HEK293T (cell line): ENCODE measurements around the gene TATDN3.
"Not testable (repeated sequence)": the region's sequence is repeated elsewhere in the genome, so short reads cannot be mapped to it uniquely, and the experiment has no call there.

Experiments
- L3MBTL2 ChIP-seq: fragments of 450-650 bp; conservative IDR thresholded peaks from 2 replicates; pipeline ENCODE4 v1.6.1; 2016; ENCODE audit warnings: mild to moderate bottlenecking
- PKNOX1 ChIP-seq: fragments of 450-650 bp; IDR thresholded peaks from 2 replicates; pipeline ENCODE4 v1.6.1; 2016

GRCh38 chr1:212779086-212779485 is 12.6 kb upstream of the TATDN3 start:
- not testable (repeated sequence) for TF ChIP-seq L3MBTL2, PKNOX1
